RWPE1 (cell line): ENCODE measurements around the gene TP53TG5.

ENCODE experiments used
- CTCF ChIA-PET: fragments of 350-600 bp; sonication (Branson Sonifier 250); formaldehyde crosslinking; extraction: SDS; loops from one replicate; lab custom pipeline; 2021; lab: Yijun Ruan, JAX
- POLR2A ChIA-PET: fragments of 400-600 bp; formaldehyde crosslinking; extraction: SDS; loops from one replicate; lab custom pipeline; 2020; ENCODE audit warnings: antibody characterized with exemption; ENCODE audit not compliant: low non-redundant PET; lab: Yijun Ruan, JAX
- DNase-seq: peaks from one replicate; pipeline ENCODE4 v3.0.0; 2012; ENCODE audit warnings: low spot score
- H3K27ac ChIP-seq: fragments of 450-650 bp; 2 replicates; pipeline ENCODE4 v1.5.1; 2017
- TF ChIP-seq, protein P1 (sequence below): fragments of 450-650 bp; conservative IDR thresholded peaks from 2 replicates; pipeline ENCODE4 v1.5.1; 2017; ENCODE audit warnings: low read depth, mild to moderate bottlenecking

TP53TG5 gene

DNA sequence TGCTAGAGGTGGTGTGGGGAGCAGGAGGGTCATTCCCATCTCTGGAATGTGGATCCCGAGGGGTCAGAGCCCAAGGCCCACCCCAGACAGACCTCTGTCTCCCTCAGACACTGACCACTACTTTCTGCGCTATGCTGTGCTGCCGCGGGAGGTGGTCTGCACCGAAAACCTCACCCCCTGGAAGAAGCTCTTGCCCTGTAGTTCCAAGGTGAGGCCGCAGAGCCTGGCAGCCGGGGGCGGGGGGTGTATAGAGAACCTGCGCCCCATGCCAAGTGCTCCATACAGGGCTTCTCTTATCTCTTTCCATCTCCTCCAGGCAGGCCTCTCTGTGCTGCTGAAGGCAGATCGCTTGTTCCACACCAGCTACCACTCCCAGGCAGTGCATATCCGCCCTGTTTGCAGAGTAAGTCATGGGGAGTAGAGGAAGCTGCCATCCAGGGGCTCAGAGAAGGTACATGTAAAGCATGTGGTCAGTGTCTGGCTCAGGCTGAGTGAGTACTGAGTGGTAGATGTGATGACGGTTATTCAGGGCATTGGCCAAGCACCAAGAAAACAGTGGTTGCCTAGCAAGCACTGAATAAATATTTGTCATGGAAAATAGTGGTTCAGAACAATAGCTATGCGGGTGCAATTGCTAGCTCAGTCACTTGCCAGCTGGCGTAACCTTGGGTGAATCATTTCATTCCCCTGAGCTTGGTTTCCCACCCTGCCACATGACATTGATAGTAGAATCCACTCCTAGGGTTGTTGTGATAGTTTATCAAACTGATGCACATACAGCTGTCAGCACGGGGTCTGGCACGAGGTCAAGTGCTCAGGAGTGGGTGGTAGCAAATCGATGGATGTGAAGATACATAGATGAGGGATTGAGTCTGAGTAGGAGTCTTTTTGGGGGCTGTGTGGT is 41.3 kb upstream of the TP53TG5 start:
- ChIA-PET POLR2A (interaction anchor here (0.5 to 1.2 kb wide), 3 partner anchors 13 to 100 kb away, joined by 3 read pairs; no protein-coding TSS in a partner anchor), CTCF (interaction anchor here (0.5 to 2.7 kb wide), 7 partner anchors 9 to 1383 kb away, joined by 3 to 12 read pairs (median 7); partner anchors contain the start of gene SYS1)
- peak; percentile 88 for DNase-seq

DNA sequence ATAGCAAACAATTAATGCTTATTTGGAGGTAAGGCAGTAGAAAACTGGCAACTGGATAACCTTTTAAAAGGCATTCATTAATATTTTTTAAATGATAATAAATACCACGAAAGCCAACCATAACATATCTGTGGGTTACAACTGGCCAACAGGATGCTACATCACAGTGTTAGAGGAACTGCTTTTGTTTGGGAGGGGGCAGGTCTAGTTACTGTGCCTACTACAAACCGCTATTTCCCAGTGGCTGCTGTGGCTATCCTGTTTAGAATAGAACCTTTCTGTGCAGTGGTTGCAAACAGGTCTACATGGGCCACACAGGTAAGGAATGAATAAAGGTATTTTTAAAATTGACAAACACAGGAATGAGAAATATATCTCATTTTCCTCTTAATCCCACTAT is 38.8 kb upstream of the TP53TG5 start:
- ChIA-PET POLR2A (interaction anchor here (1.3 kb wide), 1 partner anchor 9 kb away, joined by 3 read pairs; no protein-coding TSS in a partner anchor), CTCF (interaction anchor here (0.6 to 1.2 kb wide), 3 partner anchors 20 to 354 kb away, joined by 3 to 4 read pairs (median 3); no protein-coding TSS in a partner anchor)
- TF ChIP-seq, protein P1, sequence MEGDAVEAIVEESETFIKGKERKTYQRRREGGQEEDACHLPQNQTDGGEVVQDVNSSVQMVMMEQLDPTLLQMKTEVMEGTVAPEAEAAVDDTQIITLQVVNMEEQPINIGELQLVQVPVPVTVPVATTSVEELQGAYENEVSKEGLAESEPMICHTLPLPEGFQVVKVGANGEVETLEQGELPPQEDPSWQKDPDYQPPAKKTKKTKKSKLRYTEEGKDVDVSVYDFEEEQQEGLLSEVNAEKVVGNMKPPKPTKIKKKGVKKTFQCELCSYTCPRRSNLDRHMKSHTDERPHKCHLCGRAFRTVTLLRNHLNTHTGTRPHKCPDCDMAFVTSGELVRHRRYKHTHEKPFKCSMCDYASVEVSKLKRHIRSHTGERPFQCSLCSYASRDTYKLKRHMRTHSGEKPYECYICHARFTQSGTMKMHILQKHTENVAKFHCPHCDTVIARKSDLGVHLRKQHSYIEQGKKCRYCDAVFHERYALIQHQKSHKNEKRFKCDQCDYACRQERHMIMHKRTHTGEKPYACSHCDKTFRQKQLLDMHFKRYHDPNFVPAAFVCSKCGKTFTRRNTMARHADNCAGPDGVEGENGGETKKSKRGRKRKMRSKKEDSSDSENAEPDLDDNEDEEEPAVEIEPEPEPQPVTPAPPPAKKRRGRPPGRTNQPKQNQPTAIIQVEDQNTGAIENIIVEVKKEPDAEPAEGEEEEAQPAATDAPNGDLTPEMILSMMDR: no peak
- no peak for DNase-seq
- H3K27ac ChIP-seq: no peak overlapping the region

More for the DNA sequence above, 41.3 kb upstream of the TP53TG5 start:
- H3K27ac ChIP-seq: peak overlapping the region; percentile 90
- TF ChIP-seq, protein P1: no peak

DNA sequence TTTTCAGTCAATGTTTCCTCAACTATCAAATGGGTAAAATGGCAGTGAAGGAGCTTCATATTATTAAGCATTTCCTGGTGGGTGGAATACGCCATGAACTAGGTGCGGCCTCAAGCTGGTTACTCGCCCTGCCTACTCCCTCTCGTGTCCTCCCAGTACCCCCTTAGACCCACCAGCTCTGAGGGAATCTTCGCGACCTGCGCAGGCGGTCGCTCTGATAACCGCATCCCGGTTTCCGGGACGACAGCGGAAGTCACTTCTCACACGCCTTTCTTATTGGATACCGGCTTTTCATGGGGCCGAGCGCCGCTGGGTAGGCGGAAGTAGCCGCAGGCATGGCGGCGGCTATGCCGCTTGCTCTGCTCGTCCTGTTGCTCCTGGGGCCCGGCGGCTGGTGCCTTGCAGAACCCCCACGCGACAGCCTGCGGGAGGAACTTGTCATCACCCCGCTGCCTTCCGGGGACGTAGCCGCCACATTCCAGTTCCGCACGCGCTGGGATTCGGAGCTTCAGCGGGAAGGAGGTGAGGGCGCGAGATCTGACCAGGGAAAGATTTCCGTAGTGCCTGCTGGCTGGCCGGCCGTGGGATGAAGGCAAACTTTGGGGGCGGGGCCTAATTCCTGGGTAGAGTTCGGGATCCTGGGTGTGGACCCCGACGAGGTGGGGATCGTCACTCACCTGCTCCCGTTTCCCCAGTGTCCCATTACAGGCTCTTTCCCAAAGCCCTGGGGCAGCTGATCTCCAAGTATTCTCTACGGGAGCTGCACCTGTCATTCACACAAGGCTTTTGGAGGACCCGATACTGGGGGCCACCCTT is 37.9 kb upstream of the TP53TG5 start, which contains the start of gene PIGT:
PIGT (plus strand) TSS at position 320 of the 816 bp plus-strand sequence; CDS start at position 336, 16 bp downstream.
- TF ChIP-seq, protein P1: no peak
- DNase-seq: peak; percentile 94
- H3K27ac ChIP-seq: peak within 1 kb of the TSS; percentile 68
- POLR2A ChIA-PET: interaction anchor here (0.6 to 1.3 kb wide), 4 partner anchors 9 to 69 kb away, joined by 3 to 9 read pairs (median 4); no protein-coding TSS in a partner anchor
- CTCF ChIA-PET: interaction anchor here (0.6 to 1.3 kb wide), 9 partner anchors 11 to 355 kb away, joined by 3 to 6 read pairs (median 4); no protein-coding TSS in a partner anchor

DNA sequence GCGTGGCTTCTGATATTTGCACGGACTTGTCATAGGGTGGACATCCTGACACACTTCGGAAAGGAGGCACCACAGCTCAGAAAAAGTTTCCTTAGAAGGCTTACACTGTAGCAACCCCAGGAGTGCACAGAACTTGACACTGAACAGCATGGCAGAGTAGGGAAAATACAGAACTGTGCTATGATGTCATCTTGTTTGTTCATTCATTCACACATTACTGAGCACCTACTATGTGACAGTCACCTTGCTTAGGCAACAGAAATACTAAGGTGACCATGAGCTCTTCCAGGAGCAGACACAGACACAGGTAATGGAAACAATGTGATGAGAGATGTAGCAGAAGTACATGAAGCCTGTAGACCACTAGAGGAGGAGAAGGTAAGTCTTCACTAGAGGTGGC is 35.4 kb upstream of the TP53TG5 start:
- no peak overlapping the region for H3K27ac ChIP-seq
- POLR2A ChIA-PET: no interaction called here
- TF ChIP-seq, protein P1: no peak
- CTCF ChIA-PET: interaction anchor here (0.5 to 1.9 kb wide), 5 partner anchors 21 to 51 kb away, joined by 3 to 7 read pairs (median 4); partner anchors contain the start of gene SYS1
- DNase-seq: no peak

DNA sequence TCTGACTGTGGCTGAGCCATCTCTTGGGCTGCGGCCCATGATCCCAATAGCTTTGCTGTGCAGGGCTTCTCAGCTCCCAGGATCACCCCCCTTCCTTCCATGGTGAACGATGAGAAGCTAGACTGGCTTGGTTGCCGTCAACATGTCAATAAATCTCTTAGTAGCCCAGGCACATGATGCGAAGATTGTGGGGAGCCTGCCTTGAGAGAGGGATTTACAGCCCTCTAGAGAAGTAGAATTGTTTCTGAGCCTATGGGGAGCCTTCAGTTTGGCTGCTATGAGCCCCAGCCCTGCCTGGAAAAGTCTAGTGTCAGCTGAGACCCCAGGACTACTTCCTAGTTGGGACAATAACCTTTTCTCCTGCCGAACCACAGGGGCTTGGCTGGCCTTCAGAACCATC is 34.5 kb upstream of the TP53TG5 start:
- CTCF ChIA-PET: interaction anchor here (0.6 to 1.9 kb wide), 8 partner anchors 20 to 446 kb away, joined by 3 to 7 read pairs (median 4); partner anchors contain the start of genes STK4 and SYS1
- H3K27ac ChIP-seq: no peak overlapping the region
- TF ChIP-seq, protein P1: no peak
- DNase-seq: no peak
- POLR2A ChIA-PET: interaction anchor here (0.6 kb wide), 1 partner anchor 50 kb away, joined by 3 read pairs; the partner anchor contains the start of gene SYS1
